ELF-1 (cell line): Measurements from ENCODE around the gene ULK1.

Experiments
- DNase-seq: peaks from one replicate; pipeline ENCODE4 v3.0.0-alpha.2; 2016; ENCODE audit warnings: low read depth, low spot score

The ULK1 gene

DNA sequence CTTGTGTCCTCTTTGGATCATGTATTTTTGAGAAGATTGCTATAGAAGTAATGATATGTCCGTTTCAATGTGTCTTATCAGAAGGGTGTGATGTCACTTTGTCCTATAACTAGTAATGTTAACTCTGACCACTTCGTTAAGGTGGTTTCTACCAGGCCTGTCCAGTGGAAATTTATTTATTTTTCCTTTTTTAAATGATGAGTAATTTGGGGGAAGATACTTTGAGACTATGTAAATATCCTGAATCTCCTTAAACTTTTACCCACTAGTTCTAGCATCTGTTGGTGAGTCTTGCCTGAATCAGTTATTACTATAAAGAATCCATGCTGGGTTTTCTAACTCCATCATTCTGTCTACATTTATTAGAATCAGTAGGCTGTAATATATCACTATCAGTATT, 70.7 kb downstream of the ULK1 start:
- DNase-seq = no peak

DNA sequence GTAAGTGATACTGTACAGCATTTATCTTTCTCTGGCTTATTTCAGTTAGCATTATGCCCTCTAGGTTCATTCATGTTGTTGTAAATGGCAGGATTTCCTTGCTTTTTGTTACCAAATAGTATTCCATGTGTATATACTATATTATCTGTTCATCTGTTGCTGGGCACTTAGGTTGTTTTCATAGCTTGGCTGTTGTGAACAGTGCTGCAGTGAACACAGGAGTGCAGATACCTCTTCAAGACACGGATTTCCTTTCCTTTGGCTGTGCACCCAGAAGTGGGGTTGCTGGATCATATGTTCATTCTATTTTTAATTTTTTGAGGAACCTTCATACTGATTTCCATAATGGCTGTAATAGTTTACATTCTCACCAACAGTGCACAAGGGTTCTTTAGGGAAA, 76.8 kb downstream of the ULK1 start:
- no peak for DNase-seq
